Tibial artery (tissue), 4 donors: Measurements from ENCODE around the gene ABL2.
A peak's percentile ranks its signal among the peaks of the same experiment; 100 is the strongest.

ENCODE experiments used
- DNase-seq, 2 donors: peaks; one replicate each; pipeline ENCODE4 v3.0.0-alpha.2; 2019
- H3K27ac ChIP-seq, 2 donors: fragments of 200-600 bp; sonication (generic) in 1 of 2; 1 replicate in 1 of 2; 2 replicates in 1 of 2; pipeline ENCODE4 v1.5.1; 2018 to 2019; ENCODE audit warnings: mild to moderate bottlenecking in 1 of 2
- H3K27me3 ChIP-seq, 2 donors: fragments of 200-600 bp; sonication (generic) in 1 of 2; one replicate each; pipeline versions ENCODE4 v1.5.1 to v1.6.0; 2016 to 2019
- H3K36me3 ChIP-seq, 3 donors: fragments of 200-600 bp; sonication (generic) in 2 of 3; one replicate each; pipeline ENCODE4 v1.5.1; 2016 to 2019; ENCODE audit warnings: mild to moderate bottlenecking in 2 of 3
- H3K4me1 ChIP-seq, 4 donors: fragments of 200-600 bp; sonication (generic) in 2 of 4; 1 replicate in 3 of 4; 2 replicates in 1 of 4; pipeline ENCODE4 v1.5.1; 2016 to 2019
- H3K4me3 ChIP-seq, 2 donors: fragments of 200-600 bp; sonication (generic) in 1 of 2; 1 replicate in 1 of 2; 2 replicates in 1 of 2; pipeline ENCODE4 v1.5.1; 2018 to 2019; ENCODE audit warnings: mild to moderate bottlenecking in 2 of 2
- H3K9me3 ChIP-seq, 3 donors: fragments of 200-600 bp; sonication (generic) in 1 of 3; one replicate each; pipeline ENCODE4 v1.5.1; 2016 to 2019
- CTCF ChIP-seq, 2 experiments: fragments of 200-600 bp in 1 of 2; fragments of 450-650 bp in 1 of 2; IDR thresholded peaks; one replicate each; pipeline ENCODE4 v1.5.1; 2017 to 2019; ENCODE audit warnings: antibody characterized with exemption in 2 of 2, mild to moderate bottlenecking in 1 of 2, moderate library complexity in 1 of 2
- intact Hi-C: fragments of 100-400 bp; cut with DNase I; formaldehyde crosslinking; loops from one replicate; pipeline ENCODE4 v1.15.0; 2023; ENCODE audit warnings: low total_unique reads

The ABL2 gene

GRCh38 chr1:179126338-179127060 is 103.0 kb downstream of the ABL2 start:
- DNase-seq: peak; percentile 47 to 82
- peaks cover 0 to 10% (median 0%) of the 10 kb centered on the region in 3 donors for H3K36me3 ChIP-seq
- peak overlapping the region; percentile 51 to 58 for H3K27ac ChIP-seq
- H3K9me3 ChIP-seq: no peaks in the 10 kb centered on the region
- no peak for TF ChIP-seq CTCF (IDR thresholded peaks at IDR 0.05)
- no peak overlapping the region for H3K4me3 ChIP-seq
- intact Hi-C loops: no loop called here
- no peaks in the 10 kb centered on the region for H3K27me3 ChIP-seq
- peaks cover 0 to 42% (median 28%) of the 10 kb centered on the region in 4 donors for H3K4me1 ChIP-seq

- Histone ChIP-seq H3K4me1 (peaks cover 0 to 43% (median 28%) of the 10 kb centered on the region in 4 donors), H3K9me3 (no peaks in the 10 kb centered on the region), H3K27ac (no peak overlapping the region), H3K36me3 (peaks cover 0 to 12% (median 0%) of the 10 kb centered on the region in 3 donors), H3K27me3 (no peaks in the 10 kb centered on the region), H3K4me3 (no peak overlapping the region)
- intact Hi-C loops: loop anchor here (5.0 kb wide), 1 partner anchor 67 kb away; no protein-coding TSS in a partner anchor
- no peak for TF ChIP-seq CTCF (IDR thresholded peaks at IDR 0.05)
- DNase-seq: no peak
Measured at GRCh38 chr1:179124873-179125272, 104.6 kb downstream of the ABL2 start.

GRCh38 chr1:179121159-179121938 is 108.1 kb downstream of the ABL2 start:
- peak; percentile 51 to 67 for TF ChIP-seq CTCF (IDR thresholded peaks at IDR 0.05)
- H3K4me1 ChIP-seq: peaks cover 0 to 9% (median 4%) of the 10 kb centered on the region in 4 donors
- intact Hi-C loops: loop anchor here (5.0 kb wide), 1 partner anchor 71 kb away; no protein-coding TSS in a partner anchor
- H3K27me3 ChIP-seq: no peaks in the 10 kb centered on the region
- H3K9me3 ChIP-seq: no peaks in the 10 kb centered on the region
- no peak overlapping the region for H3K4me3 ChIP-seq
- no peak overlapping the region for H3K27ac ChIP-seq
- peaks cover 20 to 43% (median 27%) of the 10 kb centered on the region in 3 donors for H3K36me3 ChIP-seq
- DNase-seq: no peak

- intact Hi-C loops: loop anchor here (5.0 kb wide), 1 partner anchor 72 kb away; no protein-coding TSS in a partner anchor
- TF ChIP-seq CTCF (IDR thresholded peaks at IDR 0.05): no peak
- peaks cover 24 to 43% (median 31%) of the 10 kb centered on the region in 3 donors for H3K36me3 ChIP-seq
Measured at GRCh38 chr1:179120736-179121135, 108.7 kb downstream of the ABL2 start.

GRCh38 chr1:179119513-179119912 is 110.0 kb downstream of the ABL2 start:
- no peak for TF ChIP-seq CTCF (IDR thresholded peaks at IDR 0.05)

More at GRCh38 chr1:179120736-179121135, 108.7 kb downstream of the ABL2 start:
- Histone ChIP-seq H3K9me3 (no peaks in the 10 kb centered on the region), H3K4me1 (peaks cover 0 to 6% (median 3%) of the 10 kb centered on the region in 4 donors), H3K27ac (no peak overlapping the region), H3K4me3 (no peak overlapping the region), H3K27me3 (no peaks in the 10 kb centered on the region)
- DNase-seq: no peak

More at GRCh38 chr1:179119513-179119912, 110.0 kb downstream of the ABL2 start:
- H3K36me3 ChIP-seq: peaks cover 25 to 47% (median 38%) of the 10 kb centered on the region in 3 donors
- no peaks in the 10 kb centered on the region for H3K27me3 ChIP-seq
- DNase-seq: no peak
- no peak overlapping the region for H3K27ac ChIP-seq
- peaks cover 0 to 6% (median 3%) of the 10 kb centered on the region in 4 donors for H3K4me1 ChIP-seq
- H3K9me3 ChIP-seq: no peaks in the 10 kb centered on the region
- H3K4me3 ChIP-seq: no peak overlapping the region
- intact Hi-C loops: no loop called here
